Coronary artery (tissue), 2 donors: Measurements from ENCODE around the gene SNX9.

Experiments used
- DNase-seq: peaks from one replicate; pipeline ENCODE4 v3.0.0-alpha.2; 2017; ENCODE audit warnings: low spot score
- H3K27ac ChIP-seq, 2 donors: fragments of 200-600 bp; sonication (generic); one replicate each; pipeline ENCODE4 v1.5.1; 2016 to 2019
- H3K4me3 ChIP-seq: fragments of 200-600 bp; sonication (generic); 2 replicates; pipeline ENCODE4 v1.5.1; 2016; ENCODE audit warnings: mild to moderate bottlenecking, moderate library complexity
- TF ChIP-seq, protein P1 (sequence below): fragments of 200-600 bp; sonication (generic); IDR thresholded peaks from one replicate; pipeline ENCODE4 v1.5.1; 2019; ENCODE audit warnings: antibody characterized with exemption

The SNX9 gene

GRCh38 chr6:157879034-157879872 lies 56.2 kb downstream of the SNX9 start:
- Histone ChIP-seq H3K27ac (no peak overlapping the region), H3K4me3 (no peak overlapping the region)
- TF ChIP-seq, protein P1, sequence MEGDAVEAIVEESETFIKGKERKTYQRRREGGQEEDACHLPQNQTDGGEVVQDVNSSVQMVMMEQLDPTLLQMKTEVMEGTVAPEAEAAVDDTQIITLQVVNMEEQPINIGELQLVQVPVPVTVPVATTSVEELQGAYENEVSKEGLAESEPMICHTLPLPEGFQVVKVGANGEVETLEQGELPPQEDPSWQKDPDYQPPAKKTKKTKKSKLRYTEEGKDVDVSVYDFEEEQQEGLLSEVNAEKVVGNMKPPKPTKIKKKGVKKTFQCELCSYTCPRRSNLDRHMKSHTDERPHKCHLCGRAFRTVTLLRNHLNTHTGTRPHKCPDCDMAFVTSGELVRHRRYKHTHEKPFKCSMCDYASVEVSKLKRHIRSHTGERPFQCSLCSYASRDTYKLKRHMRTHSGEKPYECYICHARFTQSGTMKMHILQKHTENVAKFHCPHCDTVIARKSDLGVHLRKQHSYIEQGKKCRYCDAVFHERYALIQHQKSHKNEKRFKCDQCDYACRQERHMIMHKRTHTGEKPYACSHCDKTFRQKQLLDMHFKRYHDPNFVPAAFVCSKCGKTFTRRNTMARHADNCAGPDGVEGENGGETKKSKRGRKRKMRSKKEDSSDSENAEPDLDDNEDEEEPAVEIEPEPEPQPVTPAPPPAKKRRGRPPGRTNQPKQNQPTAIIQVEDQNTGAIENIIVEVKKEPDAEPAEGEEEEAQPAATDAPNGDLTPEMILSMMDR: no peak
- no peak for DNase-seq

DNA sequence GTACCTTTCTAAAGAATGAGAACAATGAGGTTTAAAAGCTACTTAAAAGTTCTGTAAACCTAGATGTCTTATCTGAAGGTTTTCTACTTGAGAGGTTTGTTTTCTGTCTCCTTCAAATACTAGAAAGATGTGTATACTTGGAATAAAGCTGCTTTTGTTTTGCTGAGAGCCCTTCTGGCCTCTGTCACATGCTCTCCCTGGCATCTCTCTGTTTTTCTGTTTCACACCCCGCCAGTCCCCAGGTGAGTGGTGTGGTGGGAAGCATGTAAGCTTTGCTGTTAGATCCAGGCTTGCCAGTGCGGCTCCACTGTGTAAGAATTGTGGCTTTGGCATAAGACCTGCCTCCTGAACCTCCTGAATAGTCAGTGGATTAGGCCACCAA lies 56.8 kb downstream of the SNX9 start:
- no peak overlapping the region for H3K27ac ChIP-seq
- DNase-seq: no peak
- H3K4me3 ChIP-seq: no peak overlapping the region
- TF ChIP-seq, protein P1: no peak

DNA sequence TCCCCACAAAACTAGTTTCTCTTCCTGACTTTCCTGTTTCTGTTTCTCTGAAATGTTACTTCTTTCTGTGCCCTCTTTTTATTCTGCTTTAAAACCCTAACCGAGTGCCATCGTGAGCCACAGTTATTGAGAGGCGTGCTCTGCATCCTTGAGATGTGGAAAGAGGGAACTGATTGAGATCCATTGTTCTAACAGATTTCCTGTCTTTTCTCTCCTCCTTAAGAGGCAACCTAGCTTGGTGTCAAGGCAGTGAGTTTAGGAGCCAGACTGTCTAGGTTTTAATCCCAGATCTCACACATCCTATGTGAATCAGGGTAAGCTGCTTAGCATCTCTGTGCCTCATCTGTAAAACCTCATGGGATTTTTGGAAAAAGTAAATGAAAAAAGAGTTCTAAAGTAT lies 57.5 kb downstream of the SNX9 start:
- Histone ChIP-seq H3K4me3 (no peak overlapping the region), H3K27ac (no peak overlapping the region)
- TF ChIP-seq, protein P1: no peak
- DNase-seq: no peak

GRCh38 chr6:157881342-157881741 lies 58.3 kb downstream of the SNX9 start:
- no peak for DNase-seq
- Histone ChIP-seq H3K27ac (no peak overlapping the region), H3K4me3 (no peak overlapping the region)
- TF ChIP-seq, protein P1: no peak

DNA sequence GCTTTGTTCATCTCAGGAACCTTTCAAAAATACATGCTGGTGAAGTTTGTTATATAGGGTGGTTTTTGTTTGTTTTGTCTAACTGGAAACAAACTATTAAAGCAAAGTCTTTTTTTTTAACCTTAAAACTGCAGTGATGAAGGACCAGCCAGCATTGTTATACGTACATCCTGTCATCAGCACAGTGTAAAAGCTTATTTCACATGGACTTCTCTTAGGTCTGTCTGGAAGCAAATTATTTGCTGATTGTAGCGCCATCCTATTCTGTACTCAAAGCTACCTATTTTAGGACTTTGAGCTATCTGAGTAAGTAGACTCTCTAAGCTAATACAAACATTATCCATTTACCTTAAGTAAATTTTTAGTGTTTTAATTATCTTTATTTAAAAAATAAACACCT lies 61.7 kb downstream of the SNX9 start:
- TF ChIP-seq, protein P1: no peak
- DNase-seq: no peak
- Histone ChIP-seq H3K27ac (no peak overlapping the region), H3K4me3 (no peak overlapping the region)

DNA sequence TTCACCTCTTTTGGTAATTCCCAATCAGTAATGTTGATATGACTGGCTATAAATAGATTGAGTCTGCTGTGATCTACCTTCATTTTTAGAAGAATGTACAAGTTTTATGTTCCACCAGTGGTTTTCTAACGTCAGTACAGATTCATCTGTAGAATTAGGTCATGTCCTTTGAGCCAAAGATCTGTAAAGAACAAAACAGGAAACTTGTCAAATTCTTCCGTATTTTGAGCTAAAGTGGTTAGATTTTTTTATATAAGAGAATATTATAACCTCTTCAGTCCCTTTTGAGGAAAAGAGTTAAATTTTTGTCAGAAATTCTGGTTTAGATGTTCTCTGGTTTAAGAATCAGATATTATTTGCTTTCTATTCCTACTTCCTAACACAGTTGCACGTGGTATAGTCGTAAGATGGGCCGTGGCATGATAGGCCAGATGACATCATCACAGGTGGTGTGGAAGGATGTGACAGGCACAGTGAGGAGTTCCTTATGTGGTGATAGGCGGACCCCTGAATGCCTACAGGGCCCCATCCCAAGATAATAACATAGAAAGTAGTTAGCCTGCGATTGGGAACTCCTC lies 62.3 kb downstream of the SNX9 start:
- H3K27ac ChIP-seq: no peak overlapping the region
- TF ChIP-seq, protein P1: no peak
- no peak overlapping the region for H3K4me3 ChIP-seq
- DNase-seq: no peak

GRCh38 chr6:157885876-157886275 lies 62.8 kb downstream of the SNX9 start:
- no peak for DNase-seq
- TF ChIP-seq, protein P1: no peak
- no peak overlapping the region for H3K27ac ChIP-seq
- H3K4me3 ChIP-seq: no peak overlapping the region
